BJ (cell line): ENCODE measurements around the gene FOCAD. TPM values are rescaled to one million over a fixed set of nuclear protein-coding genes. Genes with fewer than 3 reads are reported as not detected.

Source experiments
- CTCF ChIA-PET: fragments of 350-600 bp; formaldehyde crosslinking; extraction: SDS; loops from one replicate; lab custom pipeline; 2021; ENCODE audit warnings: antibody characterized with exemption, inconsistent platforms; lab: Yijun Ruan, JAX
- POLR2A ChIA-PET: fragments of 300-600 bp; sonication (Branson Sonifier 250); formaldehyde crosslinking; extraction: SDS; loops from one replicate; lab custom pipeline; 2021; ENCODE audit warnings: antibody characterized with exemption; lab: Charles Lee
- DNase-seq: peaks from one replicate; pipeline ENCODE4 v3.0.0-alpha.2; 2011; ENCODE audit warnings: low read depth
- H3K27me3 ChIP-seq: 2 replicates; pipeline ENCODE4 v1.6.0; 2011; ENCODE audit warnings: low read length; ENCODE audit not compliant: control insufficient read depth, insufficient read depth
- H3K36me3 ChIP-seq: 2 replicates; pipeline ENCODE4 v1.5.1; 2011; ENCODE audit warnings: low read length; ENCODE audit not compliant: control insufficient read depth, insufficient read depth
- H3K4me3 ChIP-seq: 2 replicates; pipeline ENCODE4 v1.5.1; 2011; ENCODE audit warnings: low read depth, mild to moderate bottlenecking, control low read depth, low read length
- polyA plus RNA-seq: library from polyadenylated mRNA; depleted of rRNA; stranded (reverse); fragments of >200 nt; gene quantifications from 2 replicates; pipeline ENCODE4 v1.2.3, GENCODE V29; 2011
- TF ChIP-seq, protein P1 (sequence below): IDR thresholded peaks from 2 replicates; pipeline ENCODE4 v1.5.1; 2011; ENCODE audit warnings: low read depth, mild to moderate bottlenecking, control low read depth, inconsistent platforms, low read length, moderate library complexity; ENCODE audit not compliant: insufficient read depth

The FOCAD gene
- polyA plus RNA-seq, 1 experiment: 32.9 TPM

DNA sequence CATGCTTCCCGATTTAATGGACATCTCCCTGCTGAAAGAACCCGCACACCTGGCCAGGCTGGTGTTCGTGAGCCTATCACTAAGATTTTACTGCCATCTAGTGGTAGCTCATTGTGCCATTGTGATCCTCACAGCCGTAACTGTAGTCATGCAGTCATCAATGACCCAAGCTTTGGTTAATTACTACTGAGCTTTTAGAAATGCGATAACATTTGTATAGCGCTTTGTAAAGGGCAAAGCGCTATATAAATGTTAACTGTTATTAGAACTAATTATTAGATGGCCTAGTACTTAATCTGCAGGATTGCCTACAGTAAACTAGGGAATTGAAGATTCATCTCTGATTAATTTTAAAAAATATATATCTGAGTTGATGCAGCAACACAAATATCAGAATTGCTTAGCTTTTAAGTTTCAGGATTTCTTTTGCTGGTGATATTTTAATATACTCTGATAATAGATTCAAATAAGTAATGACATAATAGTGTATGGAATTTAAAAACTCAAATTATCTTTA is 257.2 kb downstream of the FOCAD start:
- ChIA-PET CTCF (interaction anchor here (0.7 to 8.5 kb wide), 29 partner anchors 8 to 1019 kb away, joined by 3 to 103 read pairs (median 5); partner anchors contain the start of gene MLLT3), POLR2A (no interaction called here)
- no peak for DNase-seq
- TF ChIP-seq, protein P1, sequence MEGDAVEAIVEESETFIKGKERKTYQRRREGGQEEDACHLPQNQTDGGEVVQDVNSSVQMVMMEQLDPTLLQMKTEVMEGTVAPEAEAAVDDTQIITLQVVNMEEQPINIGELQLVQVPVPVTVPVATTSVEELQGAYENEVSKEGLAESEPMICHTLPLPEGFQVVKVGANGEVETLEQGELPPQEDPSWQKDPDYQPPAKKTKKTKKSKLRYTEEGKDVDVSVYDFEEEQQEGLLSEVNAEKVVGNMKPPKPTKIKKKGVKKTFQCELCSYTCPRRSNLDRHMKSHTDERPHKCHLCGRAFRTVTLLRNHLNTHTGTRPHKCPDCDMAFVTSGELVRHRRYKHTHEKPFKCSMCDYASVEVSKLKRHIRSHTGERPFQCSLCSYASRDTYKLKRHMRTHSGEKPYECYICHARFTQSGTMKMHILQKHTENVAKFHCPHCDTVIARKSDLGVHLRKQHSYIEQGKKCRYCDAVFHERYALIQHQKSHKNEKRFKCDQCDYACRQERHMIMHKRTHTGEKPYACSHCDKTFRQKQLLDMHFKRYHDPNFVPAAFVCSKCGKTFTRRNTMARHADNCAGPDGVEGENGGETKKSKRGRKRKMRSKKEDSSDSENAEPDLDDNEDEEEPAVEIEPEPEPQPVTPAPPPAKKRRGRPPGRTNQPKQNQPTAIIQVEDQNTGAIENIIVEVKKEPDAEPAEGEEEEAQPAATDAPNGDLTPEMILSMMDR: peak; percentile 86
- H3K36me3 ChIP-seq: no peaks in the 10 kb centered on the region
- no peaks in the 10 kb centered on the region for H3K27me3 ChIP-seq
- no peak overlapping the region for H3K4me3 ChIP-seq

DNA sequence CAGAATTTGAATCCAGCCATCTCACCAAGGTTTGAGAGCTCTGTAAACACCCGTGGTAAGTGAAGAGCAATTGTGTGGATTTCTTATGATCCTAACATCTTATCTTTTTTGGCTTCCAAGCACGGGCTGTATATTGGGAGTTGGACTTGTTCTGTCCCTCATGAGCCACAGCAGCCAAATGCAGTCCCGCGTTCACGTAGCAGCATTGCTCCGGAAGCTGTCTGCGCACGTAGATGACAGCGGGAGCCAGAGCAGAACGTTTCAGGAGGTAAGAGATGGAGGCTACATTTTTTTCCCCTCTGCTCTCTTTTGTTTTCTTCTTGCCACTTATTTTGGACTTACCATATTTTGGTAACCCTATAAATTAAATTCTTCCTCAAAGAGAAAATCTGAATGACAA is 260.4 kb downstream of the FOCAD start:
- CTCF ChIA-PET: interaction anchor here (0.7 to 8.5 kb wide), 6 partner anchors 162 to 588 kb away, joined by 3 to 103 read pairs (median 5); partner anchors contain the start of gene MLLT3

DNA sequence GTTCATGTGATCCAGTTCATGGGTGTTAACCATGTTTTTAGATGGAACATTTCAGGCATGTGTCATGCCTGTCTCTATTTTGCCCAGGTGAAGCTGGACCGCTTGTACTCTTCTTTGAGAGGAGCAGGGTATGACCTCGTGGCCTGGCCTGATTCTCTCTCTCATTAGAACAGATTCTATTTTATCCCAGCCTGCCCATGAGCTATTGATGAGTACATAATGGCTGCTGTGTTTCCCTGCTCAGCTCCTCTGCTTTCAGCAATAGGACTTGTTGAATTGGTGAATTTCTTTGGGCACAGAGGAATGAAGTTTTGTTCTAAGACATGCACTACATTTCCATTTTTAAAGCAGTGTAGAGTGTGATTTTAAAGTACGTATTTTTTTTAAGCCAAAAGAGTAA is 261.2 kb downstream of the FOCAD start:
- POLR2A ChIA-PET: no interaction called here
- CTCF ChIA-PET: interaction anchor here (6.3 to 8.5 kb wide), 2 partner anchors 166 to 320 kb away, joined by 34 to 103 read pairs; partner anchors contain the start of gene MLLT3
- no peak for DNase-seq
- no peak overlapping the region for H3K4me3 ChIP-seq
- TF ChIP-seq, protein P1: no peak
- no peaks in the 10 kb centered on the region for H3K27me3 ChIP-seq
- H3K36me3 ChIP-seq: no peaks in the 10 kb centered on the region

More for the DNA sequence above, 260.4 kb downstream of the FOCAD start:
- TF ChIP-seq, protein P1: no peak
- POLR2A ChIA-PET: no interaction called here
- DNase-seq: no peak
- no peaks in the 10 kb centered on the region for H3K36me3 ChIP-seq
- H3K27me3 ChIP-seq: no peaks in the 10 kb centered on the region
- no peak overlapping the region for H3K4me3 ChIP-seq

DNA sequence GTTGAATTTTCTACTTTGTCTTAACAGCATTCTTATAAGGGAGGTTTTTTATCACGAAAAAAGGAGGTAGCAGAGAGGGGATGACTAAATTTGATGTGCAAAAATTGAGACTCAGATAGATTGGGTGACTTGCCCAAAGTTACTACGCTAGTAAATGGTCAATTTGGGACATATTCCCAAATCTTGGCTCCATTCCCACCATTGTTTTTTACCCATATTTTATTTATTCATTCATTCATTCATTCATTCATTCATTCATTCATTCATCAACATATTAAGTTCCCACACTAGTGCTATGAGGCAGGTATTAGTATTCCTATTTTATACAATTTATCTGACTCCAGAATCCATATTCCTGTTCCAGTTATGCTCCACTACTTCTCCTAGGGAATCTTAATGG is 261.8 kb downstream of the FOCAD start:
- POLR2A ChIA-PET: no interaction called here
- CTCF ChIA-PET: interaction anchor here (1.4 to 8.5 kb wide), 2 partner anchors 165 to 321 kb away, joined by 6 to 103 read pairs; partner anchors contain the start of gene MLLT3

DNA sequence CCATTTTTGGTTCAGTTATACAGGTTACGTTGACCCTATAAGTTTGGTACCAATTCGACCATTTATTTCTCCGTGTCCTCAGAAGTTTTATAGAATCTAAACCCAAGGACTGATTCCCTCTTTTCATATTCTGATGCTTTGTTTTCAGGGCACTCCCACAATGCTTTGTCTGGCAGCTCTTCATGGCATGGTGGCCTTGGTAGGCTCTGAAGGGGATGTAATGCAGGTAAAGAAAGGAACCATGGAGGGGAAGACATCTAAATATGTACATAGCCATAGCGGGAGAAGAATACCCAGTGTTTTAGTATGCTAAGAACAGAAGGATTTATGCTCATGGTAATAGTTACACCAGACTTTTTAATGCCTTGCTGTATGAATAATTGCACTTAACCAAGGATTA is 264.6 kb downstream of the FOCAD start:
- DNase-seq: no peak
- Histone ChIP-seq H3K36me3 (peaks cover 2% of the 10 kb centered on the region; the same call in 1 of the 2 replicates), H3K27me3 (no peaks in the 10 kb centered on the region), H3K4me3 (no peak overlapping the region)
- TF ChIP-seq, protein P1: no peak
- ChIA-PET POLR2A (no interaction called here), CTCF (no interaction called here)

More for the DNA sequence above, 261.8 kb downstream of the FOCAD start:
- H3K4me3 ChIP-seq: no peak overlapping the region
- DNase-seq: no peak
- H3K36me3 ChIP-seq: no peaks in the 10 kb centered on the region; the same call in 1 of the 2 replicates
- TF ChIP-seq, protein P1: no peak
- H3K27me3 ChIP-seq: no peaks in the 10 kb centered on the region
